KMS-11 (cell line): ENCODE data around the gene MSI2.

Experiments used
- H2AFZ ChIP-seq: fragments of 200-600 bp; sonication (generic); 2 replicates; pipeline ENCODE4 v1.6.1; 2016; ENCODE audit warnings: antibody characterized with exemption, mixed run types, low read depth
- H3K27ac ChIP-seq: fragments of 200-600 bp; sonication (generic); 2 replicates; pipeline ENCODE4 v1.6.1; 2016; ENCODE audit warnings: mild to moderate bottlenecking, mixed run types
- H3K27me3 ChIP-seq: fragments of 200-600 bp; sonication (generic); 2 replicates; pipeline ENCODE4 v1.6.1; 2017; ENCODE audit warnings: mild to moderate bottlenecking, low read depth, mixed run types, moderate library complexity; ENCODE audit not compliant: insufficient read depth
- H3K36me3 ChIP-seq: fragments of 200-600 bp; sonication (generic); 2 replicates; pipeline ENCODE4 v1.6.1; 2017; ENCODE audit warnings: mild to moderate bottlenecking, mixed run types; ENCODE audit not compliant: insufficient read depth
- H3K4me1 ChIP-seq: fragments of 200-600 bp; sonication (generic); 2 replicates; pipeline ENCODE4 v1.6.1; 2016; ENCODE audit warnings: mild to moderate bottlenecking, low read depth, mixed run types; ENCODE audit not compliant: poor library complexity, severe bottlenecking
- H3K4me2 ChIP-seq: fragments of 200-600 bp; sonication (generic); 2 replicates; pipeline ENCODE4 v1.7.0; 2016; ENCODE audit warnings: mild to moderate bottlenecking, mixed run types
- H3K4me3 ChIP-seq: fragments of 200-600 bp; sonication (generic); IDR thresholded peaks from 2 replicates; pipeline ENCODE4 v1.6.1; 2017; ENCODE audit warnings: low read depth, low read length, mixed read lengths; ENCODE audit not compliant: insufficient read depth
- H3K79me2 ChIP-seq: fragments of 200-600 bp; sonication (generic); 2 replicates; pipeline ENCODE4 v1.6.1; 2016; ENCODE audit warnings: low read depth, mixed run types; ENCODE audit not compliant: insufficient read depth
- H3K9ac ChIP-seq: fragments of 200-600 bp; sonication (generic); 2 replicates; pipeline ENCODE4 v1.6.1; 2016; ENCODE audit warnings: mild to moderate bottlenecking, mixed run types
- H4K20me1 ChIP-seq: fragments of 200-600 bp; sonication (generic); 2 replicates; pipeline ENCODE4 v1.6.1; 2016; ENCODE audit warnings: mild to moderate bottlenecking, mixed run types; ENCODE audit not compliant: insufficient read depth
- CTCF ChIP-seq: fragments of 200-600 bp; sonication (generic); conservative IDR thresholded peaks from 2 replicates; pipeline ENCODE4 v1.6.1; 2017; ENCODE audit warnings: low read depth, mild to moderate bottlenecking, antibody characterized with exemption, low read length, moderate library complexity, mixed read lengths

Gene MSI2

GRCh38 chr17:57288040-57288772 is 31.9 kb downstream of the MSI2 start:
- H3K9ac ChIP-seq: no peak overlapping the region
- H3K4me2 ChIP-seq: no peak overlapping the region
- H4K20me1 ChIP-seq: no peaks in the 10 kb centered on the region; the same call in 1 of the 2 replicates
- no peak overlapping the region for H3K4me3 ChIP-seq
- peaks cover 56% of the 10 kb centered on the region for H3K4me1 ChIP-seq
- H2AFZ ChIP-seq: no peak overlapping the region
- H3K27me3 ChIP-seq: no peaks in the 10 kb centered on the region
- TF ChIP-seq CTCF: no peak
- H3K79me2 ChIP-seq: peaks cover 79% of the 10 kb centered on the region
- no peak overlapping the region for H3K27ac ChIP-seq
- no peaks in the 10 kb centered on the region for H3K36me3 ChIP-seq

- Histone ChIP-seq H3K36me3 (no peaks in the 10 kb centered on the region), H3K27me3 (no peaks in the 10 kb centered on the region), H2AFZ (no peak overlapping the region), H3K4me3 (no peak overlapping the region), H3K9ac (no peak overlapping the region), H3K4me2 (no peak overlapping the region), H3K4me1 (peaks cover 51% of the 10 kb centered on the region), H3K27ac (no peak overlapping the region), H3K79me2 (peaks cover 74% of the 10 kb centered on the region), H4K20me1 (no peaks in the 10 kb centered on the region; the same call in 1 of the 2 replicates)
- no peak for TF ChIP-seq CTCF
Observed at GRCh38 chr17:57288773-57289121, 32.4 kb downstream of the MSI2 start.

- H3K4me3 ChIP-seq: no peak overlapping the region
- H3K36me3 ChIP-seq: no peaks in the 10 kb centered on the region
- peaks cover 47% of the 10 kb centered on the region for H3K4me1 ChIP-seq
- peaks cover 75% of the 10 kb centered on the region for H3K79me2 ChIP-seq
- H3K27me3 ChIP-seq: no peaks in the 10 kb centered on the region
- TF ChIP-seq CTCF: no peak
- H2AFZ ChIP-seq: no peak overlapping the region
- H3K27ac ChIP-seq: no peak overlapping the region
- no peak overlapping the region for H3K4me2 ChIP-seq
- no peak overlapping the region for H3K9ac ChIP-seq
- H4K20me1 ChIP-seq: no peaks in the 10 kb centered on the region; the same call in 1 of the 2 replicates
Observed at GRCh38 chr17:57289130-57289529, 32.8 kb downstream of the MSI2 start.

GRCh38 chr17:57289613-57290012 is 33.3 kb downstream of the MSI2 start:
- Histone ChIP-seq H3K9ac (no peak overlapping the region), H3K4me2 (no peak overlapping the region), H4K20me1 (no peaks in the 10 kb centered on the region; the same call in 1 of the 2 replicates), H3K27ac (no peak overlapping the region), H3K4me1 (peaks cover 42% of the 10 kb centered on the region), H3K79me2 (peaks cover 80% of the 10 kb centered on the region), H3K36me3 (no peaks in the 10 kb centered on the region), H3K4me3 (no peak overlapping the region), H2AFZ (no peak overlapping the region), H3K27me3 (no peaks in the 10 kb centered on the region)
- TF ChIP-seq CTCF: no peak
